DMS153 treated with DMSO at 0.1 percent for 48 hours (cell line): Measurements from ENCODE around the gene ATG2A.

Experiments
- DNase-seq: peaks from one replicate; lab custom pipeline; 2025; ENCODE audit not compliant: unreplicated experiment; lab: John Stamatoyannopoulos, UW

Gene ATG2A

DNA sequence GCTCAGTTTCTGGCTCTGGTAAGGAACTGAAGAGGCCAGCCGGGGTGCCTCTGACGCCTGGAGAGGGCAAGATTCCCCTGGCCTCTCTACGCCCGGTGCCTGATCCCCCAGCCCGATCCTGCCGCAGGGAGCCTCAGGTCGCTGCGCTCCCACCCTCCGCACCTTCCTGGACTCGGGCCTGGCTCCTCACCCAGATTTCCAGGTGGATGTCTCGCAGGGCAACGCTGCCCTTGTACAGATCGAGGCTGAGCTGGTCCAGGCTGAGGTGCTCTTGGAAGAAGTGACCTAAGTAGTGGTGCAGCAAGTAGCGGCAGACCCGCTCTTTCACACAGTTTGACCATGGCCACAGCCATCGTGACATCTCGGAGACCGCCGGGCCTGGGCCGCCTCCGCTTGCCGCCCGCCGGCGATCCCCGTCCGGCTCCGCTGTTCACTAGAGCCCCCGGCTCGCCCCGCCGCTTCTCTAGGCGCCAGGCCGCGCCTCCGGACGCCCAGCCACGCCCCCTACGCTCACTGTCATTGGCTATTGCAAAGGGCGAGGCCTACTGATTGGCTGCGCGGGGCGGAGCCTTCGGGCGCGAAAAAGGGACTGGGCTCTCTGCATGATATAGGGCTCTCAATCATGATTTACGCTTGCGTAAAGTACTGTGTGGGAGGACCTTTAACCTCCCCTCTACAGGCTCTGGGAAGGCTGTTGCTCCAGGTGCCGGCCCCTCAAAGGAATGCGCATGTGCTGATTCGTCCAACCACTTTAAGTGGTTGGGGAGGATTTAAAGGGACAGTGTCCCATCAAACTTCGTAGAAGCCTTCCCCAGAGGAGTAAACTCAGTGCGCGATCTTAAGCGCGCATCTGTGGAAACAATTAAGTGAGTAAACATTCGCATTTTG lies at the start of gene ATG2A:
ATG2A (minus strand) TSS at position 435 of the 888 bp plus-strand sequence; CDS start at position 361, 74 bp downstream.
- DNase-seq, result peak; percentile 97

DNA sequence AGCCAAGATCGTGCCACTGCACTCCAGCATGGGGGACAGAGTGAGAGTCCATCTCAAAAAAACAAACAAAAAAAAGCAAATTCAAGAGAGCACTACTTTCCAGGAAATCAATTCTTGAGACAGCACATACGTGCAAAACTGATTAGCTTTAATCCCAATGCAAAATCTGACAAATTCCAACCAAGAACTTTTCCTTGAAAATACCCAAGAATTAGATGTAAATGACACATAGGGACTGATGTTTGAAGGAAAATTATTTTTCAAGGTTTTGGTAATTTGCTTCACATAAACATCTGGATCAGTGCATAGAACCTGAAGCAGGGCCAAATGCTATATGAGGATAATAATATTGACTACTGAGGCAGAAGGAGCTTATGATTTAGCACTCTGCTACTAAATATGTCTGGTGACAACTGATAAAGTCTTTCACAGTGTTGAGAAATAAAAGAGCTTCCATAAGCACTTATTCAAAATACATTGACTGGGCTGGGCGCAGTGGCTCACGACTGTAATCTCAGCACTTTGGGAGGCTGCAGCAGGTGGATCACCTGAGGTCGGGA lies 46.1 kb upstream of the ATG2A start:
- no peak for DNase-seq

DNA sequence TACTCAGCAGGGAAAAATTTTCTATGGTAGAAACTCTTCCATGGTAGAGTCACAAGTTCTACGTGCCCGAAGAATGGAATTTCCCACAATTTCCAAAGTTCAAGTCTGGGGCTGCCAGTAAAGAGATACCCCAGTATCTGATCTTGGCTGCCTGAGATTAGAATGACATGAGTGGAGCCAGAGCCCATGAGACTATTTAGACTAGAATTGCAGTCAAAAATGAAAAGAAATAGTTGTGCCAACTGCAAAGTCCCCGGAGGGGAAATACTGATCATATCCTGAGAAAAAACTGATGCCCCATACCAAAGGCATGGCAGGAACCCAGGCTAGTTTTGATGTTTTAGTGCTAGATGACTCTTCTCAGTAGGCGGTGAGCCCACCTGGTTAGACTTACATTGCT lies 43.7 kb upstream of the ATG2A start:
- no peak for DNase-seq

DNA sequence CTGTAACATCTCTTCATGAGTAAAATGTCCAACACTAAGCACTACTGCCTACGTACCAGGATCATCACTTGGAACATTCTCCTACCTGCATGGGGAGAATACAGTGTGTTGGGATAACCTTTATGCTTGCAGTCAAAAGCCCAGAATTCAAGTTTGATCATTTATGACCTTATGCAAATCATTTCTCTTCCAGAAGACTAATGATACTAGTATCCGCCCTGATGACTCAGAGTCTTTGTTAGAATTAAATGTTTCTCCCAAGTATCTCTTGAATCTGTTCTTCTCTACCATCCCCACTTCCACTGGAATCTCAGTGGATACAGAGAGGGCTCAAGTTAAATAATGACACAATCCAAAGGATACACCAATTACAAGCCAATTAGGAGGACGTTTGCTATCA lies 42.5 kb upstream of the ATG2A start:
- no peak for DNase-seq

DNA sequence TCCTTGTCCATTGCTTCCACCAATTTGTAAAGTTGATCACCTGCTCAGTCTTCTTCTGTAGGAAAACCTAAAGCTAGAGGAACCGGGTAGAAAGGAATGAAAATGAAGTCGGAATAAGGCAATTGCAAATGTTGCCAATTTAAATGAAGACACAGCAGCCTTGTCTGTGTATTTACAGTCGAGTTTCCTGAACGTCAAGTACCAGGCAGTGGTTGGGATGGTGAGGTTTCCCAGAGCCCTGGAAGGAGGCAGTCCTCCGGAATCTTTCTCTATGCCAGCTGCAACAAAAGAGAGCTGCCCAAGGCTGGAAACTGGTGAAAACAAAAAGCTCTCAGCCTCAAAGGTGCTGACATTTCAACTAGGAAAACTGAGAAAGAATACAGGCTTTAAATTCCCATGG lies 37.2 kb upstream of the ATG2A start:
- no peak for DNase-seq

DNA sequence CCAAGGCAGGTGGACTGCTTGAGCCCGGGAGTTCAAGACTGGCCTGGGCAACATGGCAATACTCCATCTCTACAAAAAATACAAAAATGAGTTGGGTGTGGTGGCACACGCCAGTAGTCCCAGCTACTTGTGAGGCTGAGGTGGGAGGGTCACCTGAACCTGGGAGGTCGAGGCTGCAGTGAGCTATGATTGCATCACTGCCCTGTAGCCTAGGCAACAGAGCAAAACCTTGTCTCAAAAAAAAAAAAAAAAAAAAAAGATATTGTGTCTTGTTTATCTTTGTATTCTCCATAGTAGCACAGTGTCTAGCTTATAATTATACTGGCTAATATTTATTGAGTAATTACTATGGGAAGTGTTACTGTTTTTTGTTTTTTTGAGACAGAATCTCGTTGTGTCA lies 34.5 kb upstream of the ATG2A start:
- no peak for DNase-seq

DNA sequence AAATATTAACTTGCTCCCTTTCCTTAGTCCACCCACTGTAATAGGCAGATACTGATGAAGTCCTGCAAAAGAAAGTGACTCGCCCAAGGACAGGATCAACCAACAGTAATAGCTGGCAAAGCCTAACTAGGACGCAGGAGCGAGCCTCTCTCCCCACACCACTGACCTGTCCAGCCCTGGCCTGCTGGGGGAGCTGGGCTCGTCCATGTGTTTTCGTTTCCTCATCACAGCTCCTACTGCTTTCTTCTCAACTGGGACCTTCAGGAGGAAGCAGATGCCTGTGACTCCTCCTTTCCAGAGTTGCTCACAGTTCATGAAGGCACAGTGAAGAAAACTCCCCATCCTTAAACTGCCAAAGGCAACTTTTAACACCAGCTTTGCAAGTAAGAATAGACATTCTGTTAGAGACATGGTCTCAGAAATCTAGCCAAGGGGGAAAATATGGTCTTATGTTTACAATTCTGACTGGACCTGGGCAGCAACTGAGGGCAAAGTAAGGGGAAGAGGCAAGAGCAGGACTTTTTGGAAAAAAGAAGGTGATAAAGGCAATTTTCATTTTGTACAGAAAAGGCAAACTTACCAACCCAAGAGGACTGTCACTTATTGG lies 30.3 kb upstream of the ATG2A start:
- no peak for DNase-seq

DNA sequence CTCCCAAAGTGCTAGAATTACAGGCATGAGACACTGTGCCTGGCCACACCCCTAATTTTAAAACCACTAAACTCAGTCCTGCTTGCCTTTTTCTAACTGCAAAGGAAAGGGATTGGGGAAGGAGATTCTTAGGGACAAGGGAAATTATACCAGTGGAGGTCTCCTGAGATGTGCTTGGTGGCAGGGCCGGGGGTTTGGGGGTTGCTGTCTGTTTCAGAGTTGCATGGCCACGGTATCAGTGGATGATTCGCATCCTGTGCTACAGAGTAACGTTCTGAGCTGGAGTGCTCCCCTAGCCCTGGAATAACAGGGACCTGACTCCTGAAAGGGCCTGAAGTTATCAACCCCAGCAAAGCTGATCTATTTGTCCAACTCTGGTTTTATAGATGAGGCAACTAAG lies 19.5 kb upstream of the ATG2A start:
- no peak for DNase-seq

DNA sequence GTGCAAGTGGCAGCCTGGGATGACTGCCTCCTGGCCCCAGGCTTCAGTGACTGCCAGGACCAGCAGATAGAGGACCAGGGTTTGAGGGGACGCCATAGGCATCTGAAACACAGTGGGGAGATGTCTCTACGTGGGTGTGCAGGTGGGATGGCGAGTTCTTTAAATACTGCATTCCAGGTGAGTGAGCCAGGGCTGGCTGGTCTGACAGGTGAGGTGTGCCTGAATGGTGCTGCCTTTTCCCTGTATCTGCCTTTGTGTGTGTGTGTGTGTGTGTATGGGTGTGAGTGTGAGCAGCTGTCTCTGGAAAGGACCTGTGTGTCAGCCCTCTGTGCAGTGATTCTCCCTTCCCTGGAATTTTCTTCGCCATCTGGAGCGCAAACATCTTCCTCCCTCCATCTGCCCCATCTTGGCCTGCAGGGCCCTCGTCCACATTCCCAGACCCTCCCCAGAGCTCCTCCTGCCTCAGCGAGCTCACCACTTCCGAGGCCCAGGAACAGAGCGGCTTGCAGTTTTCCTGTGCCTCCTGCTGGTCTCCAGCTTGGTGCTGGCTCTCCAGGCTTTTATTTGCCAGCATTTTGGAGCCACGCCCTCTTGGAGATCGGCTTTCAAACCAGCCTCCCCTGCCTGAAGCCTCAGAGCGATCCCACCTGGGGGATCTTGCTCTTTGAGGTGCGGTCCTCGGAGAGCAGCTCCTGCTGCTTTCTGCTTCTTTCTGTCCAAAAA lies 18.5 kb upstream of the ATG2A start, which contains the start of gene GPHA2:
GPHA2 (minus strand) TSS at position 535 of the 723 bp plus-strand sequence; CDS start at position 102, 433 bp downstream.
- peak; percentile 19 for DNase-seq

DNA sequence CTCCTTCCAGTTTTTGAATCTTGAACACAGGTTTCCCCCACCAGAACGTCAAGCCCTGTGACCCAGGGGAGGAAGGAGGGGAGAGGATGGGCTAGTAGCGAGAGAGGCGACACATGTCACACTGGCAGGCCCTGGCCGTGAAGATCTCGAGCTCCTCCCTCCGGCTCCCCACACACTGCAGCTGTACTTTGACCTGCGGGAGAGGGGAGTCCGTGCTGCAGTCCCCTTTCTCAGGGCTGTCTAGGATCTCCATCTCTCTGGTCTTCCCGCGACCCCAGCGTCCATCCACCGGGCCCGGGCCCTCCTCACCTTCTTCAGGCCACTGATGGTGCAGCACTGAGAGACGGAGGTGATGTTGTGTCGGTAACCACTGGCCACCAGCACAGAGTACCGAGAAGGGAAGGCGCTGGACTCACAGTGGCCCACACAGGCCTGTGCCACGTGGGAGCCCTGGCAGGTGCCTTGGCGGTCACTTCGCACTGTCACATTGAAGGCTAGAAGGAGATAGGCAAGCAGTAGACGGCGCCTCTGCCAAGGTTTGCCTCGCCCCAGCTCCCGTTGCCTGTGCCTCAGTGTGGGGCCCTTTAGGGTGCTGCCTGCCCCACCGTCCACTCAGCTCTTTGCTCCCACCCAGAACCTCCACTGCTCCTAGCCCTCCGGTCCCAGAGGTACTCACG lies 17.8 kb upstream of the ATG2A start:
- DNase-seq, result no peak

DNA sequence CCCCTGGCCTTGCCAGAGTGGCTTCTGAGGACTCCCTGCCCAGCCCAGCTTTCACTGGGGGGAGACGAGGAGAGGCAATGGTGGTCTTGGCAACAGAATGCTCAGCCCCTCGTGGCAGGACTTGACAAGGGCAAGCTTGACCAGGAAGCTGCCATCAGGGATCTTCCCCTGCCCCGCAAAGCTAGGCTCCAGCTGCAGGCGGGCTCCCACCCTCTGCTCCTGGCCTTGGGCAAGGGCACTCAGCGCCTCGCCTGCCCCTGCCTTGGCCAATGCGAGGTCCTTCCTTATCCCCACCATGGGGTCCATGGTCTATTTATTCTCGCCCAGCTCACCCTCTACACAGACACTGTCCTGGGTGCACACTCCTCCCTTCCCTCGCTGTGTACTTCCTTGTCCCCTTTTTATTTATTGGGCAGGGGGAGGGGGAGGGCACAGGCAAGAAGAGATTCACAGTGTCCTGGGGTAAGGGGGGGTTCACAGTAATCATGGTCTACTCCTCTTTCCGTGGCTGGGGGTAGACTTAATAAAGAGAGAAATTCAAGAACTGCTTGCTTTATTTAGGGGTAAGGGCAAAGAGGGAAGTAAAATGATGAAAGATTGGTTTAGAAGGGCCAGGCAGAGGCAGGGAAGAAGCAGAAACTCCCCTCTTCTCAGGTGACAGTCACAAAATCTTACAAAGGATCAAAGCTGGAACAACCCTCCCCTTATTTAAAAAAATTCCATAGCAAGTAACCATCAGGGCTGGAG lies 17.1 kb upstream of the ATG2A start:
- no peak for DNase-seq

DNA sequence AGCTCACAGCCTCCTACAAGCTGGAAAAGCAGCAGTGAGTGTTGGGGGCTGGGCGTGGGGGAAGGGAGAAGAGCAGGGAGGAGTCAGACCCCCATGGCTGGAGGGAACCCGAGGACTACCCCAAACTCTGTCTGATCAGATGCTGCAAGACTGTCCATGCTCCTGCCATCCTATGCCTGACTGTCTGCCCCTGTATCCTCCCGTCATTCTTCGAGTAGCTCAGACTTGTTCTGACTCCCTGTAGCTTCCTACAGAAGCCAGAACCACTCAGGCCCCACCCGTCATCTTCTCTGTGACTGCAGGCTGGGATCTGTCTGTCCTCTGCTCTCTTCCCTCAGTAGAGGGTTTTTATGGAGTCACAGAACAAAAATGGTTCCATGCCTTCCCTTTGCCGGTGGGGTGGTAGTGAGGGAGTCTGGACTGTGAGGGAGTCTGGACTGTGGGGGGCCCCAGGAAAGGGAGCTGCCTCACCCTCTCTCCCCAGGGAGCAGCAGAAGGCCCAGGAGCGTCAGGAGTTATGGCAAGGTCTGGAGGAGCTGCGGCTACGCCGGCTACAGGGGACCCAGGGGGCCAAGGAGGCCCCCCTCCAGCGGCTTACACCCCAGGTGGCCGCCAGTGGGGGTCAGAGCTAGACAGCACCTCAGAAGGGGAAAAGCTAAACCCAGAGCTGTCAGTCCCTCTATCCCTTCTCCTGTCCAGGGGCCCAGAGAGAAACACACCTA lies 16.4 kb upstream of the ATG2A start:
- no peak for DNase-seq

DNA sequence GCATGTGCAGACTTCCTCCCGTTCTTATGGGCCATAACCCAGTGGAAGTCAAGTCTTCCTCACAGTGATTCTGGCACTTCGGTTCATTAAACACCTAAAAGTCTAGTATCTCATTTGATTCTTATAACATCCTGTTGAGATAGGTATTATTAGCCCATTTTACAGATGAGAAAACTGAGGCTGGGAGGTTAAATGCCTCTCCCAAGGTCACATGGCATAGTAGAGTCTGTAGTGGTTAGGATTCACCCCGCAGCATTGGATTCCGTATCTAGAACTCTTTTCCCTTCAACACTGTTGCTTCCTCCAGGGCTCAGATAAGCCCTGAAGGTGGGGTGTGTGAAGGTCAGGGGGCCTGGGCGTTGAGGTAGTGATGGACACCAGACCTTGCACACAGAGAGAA lies 15.3 kb upstream of the ATG2A start:
- no peak for DNase-seq

DNA sequence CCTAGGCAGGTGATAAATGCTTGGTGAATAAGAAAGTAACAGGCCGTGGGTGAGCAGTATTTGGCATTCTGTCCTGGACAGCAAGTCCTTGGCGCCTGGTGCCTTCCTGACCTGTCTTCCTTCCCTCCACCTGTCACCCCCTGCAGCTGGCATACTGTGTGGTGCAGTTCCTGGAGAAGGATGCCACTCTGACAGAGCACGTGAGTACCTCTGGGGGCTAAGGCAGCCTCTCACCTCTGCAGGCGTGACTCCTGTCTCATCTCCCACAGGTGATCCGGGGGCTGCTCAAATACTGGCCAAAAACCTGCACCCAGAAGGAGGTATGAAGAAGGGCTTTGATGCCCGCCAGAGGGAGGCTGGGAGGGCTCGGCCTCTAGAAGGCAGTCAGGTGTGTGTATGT lies 14.3 kb upstream of the ATG2A start:
- DNase-seq, result no peak

DNA sequence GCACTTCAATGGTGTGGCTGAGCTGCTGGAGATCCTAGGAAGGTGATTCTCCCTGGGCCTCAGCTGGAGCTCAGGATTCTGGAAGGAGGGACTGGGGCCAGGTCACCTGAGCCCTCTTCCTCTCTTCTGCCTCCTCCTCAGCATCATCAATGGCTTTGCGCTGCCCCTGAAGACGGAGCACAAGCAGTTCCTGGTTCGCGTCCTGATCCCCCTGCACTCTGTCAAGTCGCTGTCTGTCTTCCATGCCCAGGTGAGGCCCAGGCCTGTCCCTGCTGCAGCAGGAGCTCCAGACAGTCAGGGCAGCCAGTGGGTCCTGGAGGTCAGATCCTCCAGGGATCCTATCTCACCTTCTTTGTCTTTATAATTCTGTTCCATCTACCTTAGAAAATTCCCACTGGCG lies 13.3 kb upstream of the ATG2A start:
- DNase-seq, result no peak

DNA sequence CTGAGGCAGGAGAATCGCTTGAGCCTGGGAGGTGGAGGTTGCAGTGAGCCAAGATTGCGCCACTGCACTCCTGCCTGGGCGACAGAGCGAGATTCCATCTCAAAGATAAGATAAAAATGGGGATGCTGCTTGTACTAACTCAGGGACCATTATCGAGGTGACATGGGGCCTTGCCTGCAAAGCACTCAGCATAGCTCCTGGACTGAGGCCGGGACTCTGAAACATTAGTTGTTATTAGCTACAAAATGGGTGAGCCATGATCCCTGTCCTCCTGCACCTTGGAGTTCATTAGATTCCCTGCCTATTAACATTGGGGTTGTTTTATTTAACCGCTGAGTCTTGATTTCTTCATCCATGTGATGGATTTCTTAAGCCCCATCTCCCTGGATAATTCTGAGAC lies 12.6 kb upstream of the ATG2A start:
- no peak for DNase-seq

DNA sequence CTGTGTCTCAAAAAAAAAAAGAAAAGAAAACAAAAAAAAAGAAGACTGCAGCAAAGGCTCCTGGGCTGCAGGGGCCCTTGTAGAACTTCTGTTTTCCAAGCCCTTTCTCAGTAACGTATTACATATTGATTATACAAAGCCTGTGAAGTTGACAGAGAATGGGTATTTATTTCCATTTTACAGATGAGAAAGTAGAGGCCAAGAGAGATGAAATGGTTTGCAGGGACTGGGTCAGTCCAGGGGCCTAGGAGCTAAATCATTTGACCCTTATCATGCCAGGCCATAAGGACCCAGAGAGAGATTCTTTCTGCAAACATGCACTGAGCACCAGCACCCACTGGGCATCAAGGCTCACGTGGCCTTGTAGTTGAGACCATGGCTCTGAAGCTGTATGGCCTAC lies 11.9 kb upstream of the ATG2A start:
- no peak for DNase-seq

DNA sequence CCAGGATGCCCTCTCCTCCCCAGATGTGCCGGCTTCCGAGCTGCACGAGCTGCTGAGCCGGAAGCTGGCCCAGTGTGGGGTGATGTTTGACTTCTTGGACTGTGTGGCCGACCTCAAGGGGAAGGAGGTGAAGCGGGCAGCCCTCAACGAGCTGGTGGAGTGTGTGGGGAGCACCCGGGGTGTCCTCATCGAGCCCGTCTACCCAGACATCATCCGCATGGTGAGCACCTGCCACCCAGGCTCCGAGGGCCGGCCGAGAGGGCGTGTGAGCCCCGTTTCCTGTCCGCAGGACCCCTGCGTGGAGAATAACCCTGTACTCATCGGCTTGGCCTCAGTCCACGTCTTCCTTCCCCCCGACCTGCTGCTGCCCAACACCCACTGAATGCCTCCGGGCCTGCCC lies 9.7 kb upstream of the ATG2A start:
- DNase-seq, result no peak

DNA sequence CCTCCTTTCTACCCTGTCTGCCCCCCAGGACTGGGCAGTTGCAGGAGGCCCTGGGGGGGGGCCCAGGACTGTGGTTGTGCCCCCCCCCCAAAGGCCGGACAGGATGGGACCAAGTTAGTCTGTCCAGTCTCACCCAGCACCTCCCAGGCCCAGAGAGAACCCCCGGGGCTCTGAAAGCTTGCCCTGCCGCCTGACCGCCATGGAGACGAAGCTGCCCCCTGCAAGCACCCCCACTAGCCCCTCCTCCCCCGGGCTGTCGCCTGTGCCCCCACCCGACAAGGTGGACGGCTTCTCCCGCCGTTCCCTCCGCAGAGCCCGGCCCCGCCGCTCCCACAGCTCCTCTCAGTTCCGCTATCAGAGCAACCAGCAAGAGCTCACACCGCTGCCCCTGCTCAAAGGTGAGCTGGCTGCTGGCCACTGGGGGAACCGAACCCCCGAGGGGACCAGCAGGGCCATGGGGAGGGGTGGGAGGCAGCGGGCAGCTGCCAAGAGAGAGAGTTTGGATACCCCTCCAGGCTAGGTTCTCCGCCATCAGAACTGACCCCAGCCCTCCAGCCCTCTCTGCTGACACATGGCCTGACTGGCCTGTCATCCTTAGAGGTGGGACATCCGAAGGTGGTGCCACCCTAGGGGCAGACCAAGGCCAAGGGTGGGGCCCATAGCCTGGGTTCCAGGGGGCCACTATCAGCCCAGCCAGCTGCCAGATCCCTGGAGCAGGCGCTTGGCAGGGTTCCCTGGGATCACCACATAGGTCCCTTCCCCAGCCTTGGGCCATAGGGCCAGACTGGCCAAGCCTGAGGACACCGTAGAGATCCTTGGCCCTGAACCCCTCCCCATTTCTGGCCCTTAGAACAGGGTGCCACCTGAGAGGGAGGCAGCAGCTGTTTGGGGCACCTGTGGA lies 8.8 kb upstream of the ATG2A start:
- no peak for DNase-seq
